Measurements from ENCODE around the gene SPECC1. TPM values are rescaled to one million over a fixed set of nuclear protein-coding genes. Genes with fewer than 3 reads are reported as not detected.

SPECC1 gene
- total and polyA plus RNA-seq, 9 of the 15 experiments (the other 6 are each of a cell fraction or from before 2014, with no cell fraction given), result 2.4 to 19.6 (median 14.7) TPM

GRCh38 chr17:20189979-20190378 is 180.8 kb downstream of the SPECC1 start:
- peak; percentile 76 for ATAC-seq
- in situ Hi-C loops (cut with MboI), result no loop called here
- Histone ChIP-seq H3K36me3 (ENCODE audit: control insufficient read depth, insufficient read depth, low read length) (no peaks in the 10 kb centered on the region), H3K9me3 (replicated peaks; ENCODE audit: control insufficient read depth, insufficient read depth, low read depth, low read length) (no peaks in the 10 kb centered on the region), H3K9ac (ENCODE audit: insufficient read depth in 1 of 2, low read depth in 2 of 2, low read length in 2 of 2) (no peak overlapping the region), H3K4me2 (ENCODE audit: insufficient read depth, low read length) (no peak overlapping the region), H3K4me1 (replicated peaks in 1 of 2; ENCODE audit: control insufficient read depth in 2 of 2, insufficient read depth in 2 of 2, low read length in 2 of 2) (peaks cover 11 to 26% of the 10 kb centered on the region in 2 experiments), H3K9me1 (ENCODE audit: control insufficient read depth, insufficient read depth, low read length) (no peaks in the 10 kb centered on the region), H3K79me2 (ENCODE audit: control insufficient read depth, insufficient read depth, low read length) (no peaks in the 10 kb centered on the region), H3K27ac (ENCODE audit: extremely low read depth, low read depth, low read length) (no peak overlapping the region), H3K27me3 (ENCODE audit: control insufficient read depth in 2 of 2, insufficient read depth in 2 of 2, low read length in 2 of 2) (no peaks in the 10 kb centered on the region), H3K4me3 (no peak overlapping the region), H4K20me1 (replicated peaks; ENCODE audit: control insufficient read depth, insufficient read depth, low read length) (peaks cover 19% of the 10 kb centered on the region), H2AFZ (ENCODE audit: low read depth, low read length) (no peak overlapping the region)
- intact Hi-C loops (cut with micrococcal nuclease), result no loop called here
- peak; percentile 16 to 62 (median 43) for DNase-seq (ENCODE audit: extremely low read depth in 1 of 4, low spot score in 3 of 4)
- POLR2A ChIA-PET, result interaction anchor here (0.6 to 1.1 kb wide), 3 partner anchors 15 to 109 kb away, joined by 3 to 5 read pairs (median 3); no protein-coding TSS in a partner anchor
- WGBS (ENCODE audit: insufficient coverage, low coverage, missing lambda C conversion rate), result 0% methylated on average over 2 of the region's 2 CpGs
- BruUV-seq (replicated peaks), result no TSS peak
- peak; percentile 69 for FAIRE-seq
- CTCF ChIA-PET (ENCODE audit: low intra/inter-chr PET ratio), result no interaction called here
- TF ChIP-seq ZKSCAN8 (CRISPR knock-in tag; IDR thresholded peaks at IDR 0.05), result no peak
- TF ChIP-seq ZNF212 (CRISPR knock-in tag; IDR thresholded peaks at IDR 0.05), result no peak
- no peak for TF ChIP-seq MCM3 (IDR thresholded peaks at IDR 0.05)
- no peak for TF ChIP-seq RFX7 (CRISPR knock-in tag; IDR thresholded peaks at IDR 0.05)
- no peak for TF ChIP-seq ZBTB33 (CRISPR knock-in tag; IDR thresholded peaks at IDR 0.05)
- peak; percentile 59; the same call in 1 of the 2 replicates for TF ChIP-seq TAL1 (IDR thresholded peaks at IDR 0.05)
- no peak for TF ChIP-seq HNRNPUL1 (IDR thresholded peaks at IDR 0.05; ENCODE audit: low read length)
- TF ChIP-seq POLR2AphosphoS5 (IDR thresholded peaks at IDR 0.05; ENCODE audit: control insufficient read depth, insufficient read depth, low read depth, low read length), result 0 out of 2 replicates have a peak, but pooled peaks have one; percentile 49
- TF ChIP-seq STAT5A (IDR thresholded peaks at IDR 0.05; ENCODE audit: borderline replicate concordance, low read length), result peak; percentile 51
- no peak for TF ChIP-seq SMARCB1 (IDR thresholded peaks at IDR 0.05; ENCODE audit: insufficient read length, low read depth)
- TF ChIP-seq SMARCE1 (IDR thresholded peaks at IDR 0.05), result 0 out of 2 replicates have a peak, but pooled peaks have one; percentile 17
- no peak for TF ChIP-seq RAD21 (CRISPR knock-in tag; conservative IDR thresholded peaks at IDR 0.05 in 1 of 2, IDR thresholded peaks at IDR 0.05 in 1 of 2)
- TF ChIP-seq MTA2 (IDR thresholded peaks at IDR 0.05; ENCODE audit: low read depth), result peak; percentile 36; the same call in 1 of the 2 replicates
- no peak for TF ChIP-seq CTCF (IDR thresholded peaks at IDR 0.05 in 2 of 3, conservative IDR thresholded peaks at IDR 0.05 in 1 of 3; ENCODE audit: insufficient read depth in 2 of 3, low read depth in 1 of 3, low read length in 3 of 3)
- TF ChIP-seq ZNF277 (CRISPR knock-in tag; IDR thresholded peaks at IDR 0.05; ENCODE audit: borderline replicate concordance), result no peak
- peak; percentile 86 for TF ChIP-seq CBFA2T3 (IDR thresholded peaks at IDR 0.05)
- TF ChIP-seq RCOR1 (IDR thresholded peaks at IDR 0.05; ENCODE audit: borderline replicate concordance in 1 of 2, low read depth in 2 of 2, low read length in 2 of 2), result 0 out of 4 replicates have a peak, but pooled peaks of 1 of the 2 experiments have one; percentile 15
- TF ChIP-seq ELF2 (CRISPR knock-in tag; IDR thresholded peaks at IDR 0.05), result no peak
- peak; percentile 72 for TF ChIP-seq CBFA2T2 (conservative IDR thresholded peaks at IDR 0.05)
